ENCODE measurements around the gene SPAG4. TPM values are rescaled to one million over a fixed set of nuclear protein-coding genes. Genes with fewer than 3 reads are reported as not detected.

The SPAG4 gene
- total RNA-seq, 4 donors from 2014 or later, result 0.44 to 4.8 (median 2.6) TPM

DNA sequence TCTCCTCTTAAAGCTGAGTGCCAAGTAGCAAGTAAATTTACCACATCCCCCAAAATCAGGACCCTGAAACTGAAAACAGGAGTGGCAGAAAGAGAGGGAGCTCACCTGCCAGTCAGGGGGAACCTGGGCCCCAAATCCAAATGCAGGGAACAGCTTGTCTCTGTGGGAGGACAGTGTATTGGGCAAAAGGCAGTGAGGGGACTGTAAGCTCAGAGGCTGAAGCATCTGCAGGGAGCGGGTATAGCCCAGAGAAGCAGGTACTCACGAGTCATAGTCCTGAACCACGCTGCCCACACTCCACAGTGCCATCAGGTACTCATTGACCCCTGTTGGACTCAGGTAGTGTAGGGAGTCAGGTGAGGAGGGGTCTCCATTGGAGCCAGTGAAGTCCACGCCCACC, 15.0 kb downstream of the SPAG4 start:
- WGBS, 2 donors, result 88 to 96% methylated on average over 3 to 4 of the region's 4 CpGs

DNA sequence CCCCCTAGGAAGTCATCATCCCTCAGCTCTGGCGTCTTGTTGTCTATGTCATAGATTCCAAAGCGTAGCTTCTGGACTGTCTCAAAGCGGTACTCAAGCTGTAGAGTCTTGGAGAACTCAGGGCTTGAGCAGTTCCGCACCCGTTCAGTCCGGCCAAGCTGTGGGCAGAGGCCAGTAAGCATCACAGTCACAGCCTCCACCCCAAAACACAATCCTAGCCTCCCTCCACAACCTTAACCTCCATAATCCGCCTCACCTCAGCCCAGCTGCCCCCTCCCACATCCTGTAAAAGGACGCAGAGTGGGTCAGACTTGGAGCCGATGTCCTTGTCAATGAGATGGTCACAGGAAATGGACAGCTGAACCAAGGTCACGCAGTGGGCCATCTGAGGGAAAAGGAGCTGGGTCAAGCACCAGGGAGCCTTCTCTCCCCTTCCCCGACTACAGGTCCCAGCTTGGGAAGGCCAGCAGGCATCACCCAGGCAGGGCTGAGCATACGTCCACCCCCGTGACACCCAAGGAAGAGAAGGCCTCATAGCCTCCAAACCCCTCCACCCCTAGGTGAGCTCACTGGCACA, 17.0 kb downstream of the SPAG4 start:
- WGBS, 2 donors, result 95 to 100% methylated on average over 4 to 11 of the region's 13 CpGs
- DNase-seq, result no peak
- no peaks in the 10 kb centered on the region for H3K27me3 ChIP-seq
- H3K27ac ChIP-seq, result no peak overlapping the region
- TF ChIP-seq POLR2A (IDR thresholded peaks at IDR 0.05), result no peak
- no peak for TF ChIP-seq CTCF (IDR thresholded peaks at IDR 0.05)
- H3K9me3 ChIP-seq, result no peaks in the 10 kb centered on the region
- no peaks in the 10 kb centered on the region for H3K4me1 ChIP-seq
- H3K36me3 ChIP-seq, result peaks cover 14 to 62% (median 21%) of the 10 kb centered on the region in 3 donors
- intact Hi-C loops (cut with DNase I), result no loop called here
- H3K4me3 ChIP-seq, result no peak overlapping the region

More for the DNA sequence above, 15.0 kb downstream of the SPAG4 start:
- Histone ChIP-seq H3K36me3 (peaks cover 25 to 82% (median 37%) of the 10 kb centered on the region in 3 donors), H3K9me3 (no peaks in the 10 kb centered on the region), H3K4me1 (no peaks in the 10 kb centered on the region), H3K27ac (no peak overlapping the region), H3K27me3 (no peaks in the 10 kb centered on the region), H3K4me3 (no peak overlapping the region)
- DNase-seq, result no peak
- TF ChIP-seq CTCF (IDR thresholded peaks at IDR 0.05), result no peak
- no peak for TF ChIP-seq POLR2A (IDR thresholded peaks at IDR 0.05)
- intact Hi-C loops (cut with DNase I), result no loop called here

DNA sequence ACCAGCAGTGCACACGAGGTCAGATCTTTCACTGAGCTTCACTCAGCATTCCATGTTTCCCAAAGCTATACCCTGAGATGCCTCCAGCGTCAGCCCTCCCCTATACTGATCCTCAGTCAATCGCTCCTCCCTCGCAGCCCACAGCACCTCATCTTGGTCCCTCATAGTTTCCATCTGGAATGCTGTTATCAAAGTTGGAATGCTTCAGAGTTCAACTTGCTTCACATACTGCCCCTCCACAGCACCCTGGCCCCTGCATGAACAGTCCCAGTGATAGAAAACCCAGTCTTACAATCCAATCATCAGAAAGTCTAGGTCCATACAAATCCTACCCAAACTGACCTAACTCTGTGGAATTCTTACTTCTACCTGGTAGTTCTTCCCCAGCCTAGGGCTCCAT, 20.0 kb downstream of the SPAG4 start:
- no peak overlapping the region for H3K4me3 ChIP-seq
- H3K27me3 ChIP-seq, result no peaks in the 10 kb centered on the region
- peaks cover 0 to 8% (median 0%) of the 10 kb centered on the region in 3 donors for H3K4me1 ChIP-seq
- peaks cover 5 to 32% (median 8%) of the 10 kb centered on the region in 3 donors for H3K36me3 ChIP-seq
- no peaks in the 10 kb centered on the region for H3K9me3 ChIP-seq
- TF ChIP-seq CTCF (IDR thresholded peaks at IDR 0.05), result no peak
- intact Hi-C loops (cut with DNase I), result no loop called here
- DNase-seq, result no peak
- H3K27ac ChIP-seq, result no peak overlapping the region
- 85 to 96% methylated on average over 4 of the region's 4 CpGs for WGBS, 2 donors

DNA sequence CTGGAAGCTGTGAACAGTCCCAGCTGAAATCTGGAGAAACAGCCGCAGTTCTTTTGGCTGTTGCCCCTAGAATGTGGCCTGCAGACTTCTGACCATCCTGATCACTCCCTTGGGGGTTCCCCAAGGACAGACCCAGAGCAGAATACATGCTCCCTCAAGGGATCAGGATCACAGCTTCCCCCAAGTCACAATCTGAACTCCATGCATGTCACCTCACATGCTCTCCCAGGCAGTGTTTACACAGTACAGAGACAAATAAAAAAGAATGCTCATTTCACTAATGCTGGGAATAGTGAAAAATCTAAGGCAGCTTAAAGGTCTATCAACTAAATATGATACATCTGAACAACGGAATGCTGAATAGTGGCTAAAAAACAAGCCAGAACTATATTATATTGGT, 20.5 kb downstream of the SPAG4 start:
- Histone ChIP-seq H3K27ac (no peak overlapping the region), H3K9me3 (no peaks in the 10 kb centered on the region), H3K27me3 (no peaks in the 10 kb centered on the region), H3K36me3 (peaks cover under 1 to 27% (median 4%) of the 10 kb centered on the region in 3 donors), H3K4me3 (no peak overlapping the region), H3K4me1 (peaks cover 0 to 13% (median 0%) of the 10 kb centered on the region in 3 donors)
- no peak for TF ChIP-seq POLR2A (IDR thresholded peaks at IDR 0.05)
- no peak for TF ChIP-seq CTCF (IDR thresholded peaks at IDR 0.05)
- 72 to 87% methylated on average over 2 of the region's 2 CpGs for WGBS, 2 donors
- DNase-seq, result no peak
- intact Hi-C loops (cut with DNase I), result no loop called here

DNA sequence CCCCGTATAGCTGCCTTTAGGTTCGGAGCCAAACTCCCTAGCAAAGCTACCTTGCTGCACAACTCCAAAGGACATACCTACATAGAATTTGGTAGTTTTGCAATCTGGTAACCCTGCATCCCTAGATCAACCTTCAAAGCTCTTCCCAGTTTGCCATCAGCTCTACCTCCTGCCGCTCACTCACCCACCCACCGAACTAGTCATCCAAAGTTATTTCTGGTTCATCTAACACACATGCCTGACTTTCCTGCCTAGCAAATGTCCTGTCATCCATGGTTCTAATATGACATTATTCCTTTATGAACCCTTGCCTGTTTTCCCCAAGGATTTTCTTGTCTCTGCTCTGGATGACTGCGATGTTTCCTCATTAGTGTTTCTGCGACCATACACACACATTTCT, 21.6 kb downstream of the SPAG4 start:
- Histone ChIP-seq H3K27ac (no peak overlapping the region), H3K27me3 (no peaks in the 10 kb centered on the region), H3K4me1 (peaks cover 0 to 16% (median 0%) of the 10 kb centered on the region in 3 donors), H3K36me3 (peaks cover 0 to 16% (median 0%) of the 10 kb centered on the region in 3 donors), H3K4me3 (no peak overlapping the region), H3K9me3 (no peaks in the 10 kb centered on the region)
- intact Hi-C loops (cut with DNase I), result no loop called here
- no peak for DNase-seq
- WGBS, 2 donors, result 89 to 95% methylated on average over 6 of the region's 6 CpGs
- TF ChIP-seq POLR2A (IDR thresholded peaks at IDR 0.05) (no peak), CTCF (IDR thresholded peaks at IDR 0.05) (no peak)

All from esophagus squamous epithelium (tissue), 5 donors.